Measurements from ENCODE around the gene CAV1. TPM values are rescaled to one million over a fixed set of nuclear protein-coding genes. Genes with fewer than 3 reads are reported as not detected.
A peak's percentile ranks its signal among the peaks of the same experiment; 100 is the strongest.
"Not testable (repeated sequence)": the region's sequence is repeated elsewhere in the genome, so short reads cannot be mapped to it uniquely, and the experiment has no call there.

Gene CAV1
- total RNA-seq, 2 experiments from 2014 or later: 0.13 to 0.38 TPM

DNA sequence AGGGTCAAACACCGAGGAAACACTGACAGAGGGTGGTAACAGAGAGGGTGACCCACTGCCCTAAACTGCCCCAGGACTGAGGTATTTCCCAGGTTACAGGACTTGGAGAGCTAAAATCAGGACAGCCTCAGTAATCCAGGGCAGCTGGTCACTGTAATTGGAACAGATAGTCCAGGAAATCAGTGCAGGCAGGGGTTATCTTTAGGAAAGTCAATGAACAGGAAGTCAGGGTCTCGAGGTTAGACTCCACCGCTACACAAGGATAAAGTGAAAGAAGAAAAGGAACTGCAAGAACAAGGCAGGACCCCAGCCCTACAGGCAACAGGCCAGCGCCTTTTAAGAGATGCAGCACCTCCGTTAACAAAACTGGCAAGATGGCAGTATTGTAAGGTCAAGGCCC, 61.1 kb downstream of the CAV1 start:
- peaks cover 4% of the 10 kb centered on the region for H3K27me3 Mint-ChIP-seq
- no peaks in the 10 kb centered on the region for H3K36me3 Mint-ChIP-seq (ENCODE audit: low read depth)
- no peak for DNase-seq
- H3K4me1 Mint-ChIP-seq: peaks cover 24% of the 10 kb centered on the region
- ChIA-PET POLR2A (no interaction called here), CTCF (no interaction called here)
- no peaks in the 10 kb centered on the region for H3K9me3 Mint-ChIP-seq
- H3K4me3 Mint-ChIP-seq: no peak overlapping the region
- H3K27ac Mint-ChIP-seq: no peak overlapping the region

DNA sequence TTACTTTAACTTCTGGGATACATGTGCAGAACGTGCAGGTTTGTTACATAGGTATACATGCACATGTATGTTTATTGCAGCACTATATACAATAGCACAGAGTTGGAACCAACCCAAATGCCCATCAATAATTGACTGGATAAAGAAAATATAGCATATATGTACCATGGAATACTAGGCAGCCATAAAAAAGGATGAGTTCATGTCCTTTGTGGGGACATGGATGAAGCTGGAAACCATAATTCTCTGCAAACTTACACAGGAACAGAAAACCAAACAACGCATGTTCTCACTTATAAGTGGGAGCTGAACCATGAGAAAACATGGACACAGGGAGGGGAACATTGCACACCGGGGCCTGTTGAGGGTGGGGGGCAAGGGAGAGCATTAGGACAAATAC, 62.4 kb downstream of the CAV1 start:
- CTCF ChIA-PET: interaction anchor here (0.7 to 3.2 kb wide), 5 partner anchors 35 to 451 kb away, joined by 3 to 21 read pairs (median 5); no protein-coding TSS in a partner anchor
- H3K9me3 Mint-ChIP-seq; DNase-seq; H3K27me3 Mint-ChIP-seq; H3K36me3 Mint-ChIP-seq (ENCODE audit: low read depth); POLR2A ChIA-PET; H3K4me3 Mint-ChIP-seq: not testable (repeated sequence)
- Mint-ChIP-seq H3K27ac (peak overlapping the region; percentile 9), H3K4me1 (peaks cover 27% of the 10 kb centered on the region)

DNA sequence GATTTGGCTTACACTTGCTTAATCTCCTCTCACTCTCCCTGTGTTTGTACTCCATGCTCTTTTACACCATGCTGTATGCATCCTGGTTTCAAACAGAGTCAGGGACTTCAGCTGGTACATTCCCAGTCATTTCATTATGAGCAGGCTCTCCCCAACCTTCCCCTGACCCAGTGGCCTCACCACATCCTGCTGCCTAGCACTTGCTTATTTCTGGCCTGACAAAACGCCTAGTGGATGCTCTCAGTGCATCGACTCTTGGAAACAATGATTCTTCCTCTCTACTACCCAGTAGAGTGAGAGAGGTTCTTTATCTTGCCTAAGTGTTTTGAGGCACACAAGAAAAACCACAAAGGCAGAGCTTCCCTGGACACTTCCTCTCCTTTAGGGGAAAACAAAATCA, 63.4 kb downstream of the CAV1 start:
- POLR2A ChIA-PET: no interaction called here
- Mint-ChIP-seq H3K9me3 (no peaks in the 10 kb centered on the region), H3K4me3 (no peak overlapping the region), H3K27me3 (peaks cover 18% of the 10 kb centered on the region), H3K36me3 (ENCODE audit: low read depth) (no peaks in the 10 kb centered on the region), H3K27ac (no peak overlapping the region), H3K4me1 (peaks cover 29% of the 10 kb centered on the region)
- DNase-seq: peak; percentile 61
- CTCF ChIA-PET: interaction anchor here (1.0 to 3.2 kb wide), 6 partner anchors 11 to 415 kb away, joined by 3 to 21 read pairs (median 6); no protein-coding TSS in a partner anchor

DNA sequence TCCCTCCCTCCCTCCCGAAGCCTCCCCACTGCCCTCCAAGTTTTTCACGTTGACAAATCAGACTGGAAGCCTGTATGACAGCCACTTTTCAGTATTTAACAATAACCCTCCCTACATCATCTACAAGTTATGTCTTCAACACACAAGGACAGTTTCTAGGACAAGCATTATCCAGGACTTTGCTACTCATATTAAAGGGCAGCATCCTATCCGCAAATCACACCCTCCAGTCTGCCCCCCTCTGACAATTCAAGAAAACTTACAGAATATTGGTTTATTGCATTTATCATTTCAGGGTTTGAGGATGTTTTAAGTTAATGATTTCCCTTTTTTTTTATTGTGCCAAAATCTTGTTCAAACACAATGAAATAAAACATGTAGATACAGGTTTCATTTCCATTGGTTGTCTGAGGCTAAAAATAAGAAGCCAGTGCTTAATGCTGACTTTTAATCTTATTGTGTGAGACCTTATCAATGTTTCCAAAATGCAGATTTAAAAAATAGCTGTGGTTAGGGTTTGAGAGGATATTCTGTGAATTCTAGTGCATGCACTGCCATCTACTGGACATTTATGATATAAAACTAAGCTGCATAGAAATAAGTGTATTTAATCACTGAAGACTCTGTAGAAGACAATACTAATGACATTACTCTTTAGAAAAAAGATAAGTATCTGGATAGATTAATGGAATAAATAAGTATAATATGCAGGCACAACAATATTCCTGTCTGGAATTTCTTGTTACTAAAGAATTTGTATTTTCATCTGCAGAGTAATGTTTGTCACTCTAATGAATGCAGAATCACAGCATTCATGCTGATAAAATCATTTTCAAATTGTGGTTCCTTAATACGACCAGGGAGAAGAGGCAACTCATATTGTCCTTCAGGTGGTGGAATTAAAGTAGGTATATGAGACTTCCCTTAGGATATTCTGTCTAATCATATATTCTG, 64.1 kb downstream of the CAV1 start:
- CTCF ChIA-PET: interaction anchor here (0.5 to 3.2 kb wide), 13 partner anchors 12 to 455 kb away, joined by 3 to 21 read pairs (median 6); no protein-coding TSS in a partner anchor
- no peak for DNase-seq
- H3K27ac Mint-ChIP-seq: no peak overlapping the region
- no peak overlapping the region for H3K4me3 Mint-ChIP-seq
- no peaks in the 10 kb centered on the region for H3K9me3 Mint-ChIP-seq
- H3K36me3 Mint-ChIP-seq (ENCODE audit: low read depth): no peaks in the 10 kb centered on the region
- H3K4me1 Mint-ChIP-seq: peaks cover 25% of the 10 kb centered on the region
- POLR2A ChIA-PET: interaction anchor here (1.0 kb wide), 1 partner anchor 409 kb away, joined by 3 read pairs; no protein-coding TSS in a partner anchor
- H3K27me3 Mint-ChIP-seq: peaks cover 23% of the 10 kb centered on the region

DNA sequence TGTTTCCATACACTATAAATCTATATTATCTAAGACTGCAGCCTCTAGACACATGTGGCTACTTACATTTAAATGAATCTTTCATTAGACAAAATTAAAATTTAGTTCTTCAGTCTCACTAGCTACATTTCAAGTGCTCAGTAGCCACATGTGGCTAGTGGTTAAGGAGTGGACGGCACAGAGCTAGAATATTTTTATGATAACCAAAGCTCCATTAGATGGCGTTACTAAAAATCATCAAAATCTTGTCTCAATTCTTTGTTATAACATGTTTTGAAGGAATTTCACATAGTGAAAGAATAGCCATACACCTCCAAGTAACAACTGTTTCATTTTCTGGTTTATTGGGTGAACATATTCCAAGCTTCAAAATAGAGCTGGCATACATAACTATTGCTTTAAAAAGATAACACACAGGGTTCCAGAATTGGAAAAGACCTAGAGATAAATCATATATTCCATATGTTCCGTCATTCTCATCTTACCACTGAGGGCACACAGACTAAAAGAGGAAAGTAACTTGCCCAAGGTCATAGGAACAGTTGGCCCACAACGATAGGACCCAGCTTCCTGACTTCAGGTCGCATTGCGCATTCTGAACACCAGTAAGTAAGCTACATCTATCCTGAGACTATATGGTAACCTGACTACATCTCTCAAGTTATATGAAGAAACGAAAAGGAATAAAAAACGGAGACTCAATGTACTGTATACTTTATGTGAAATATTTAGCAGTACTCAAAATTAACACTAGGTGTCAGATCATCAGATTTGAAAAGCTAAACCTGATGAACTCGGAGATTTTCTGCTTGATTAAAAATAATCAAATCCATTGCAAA, 66.6 kb downstream of the CAV1 start:
- H3K9me3 Mint-ChIP-seq: no peaks in the 10 kb centered on the region
- no peaks in the 10 kb centered on the region for H3K36me3 Mint-ChIP-seq (ENCODE audit: low read depth)
- POLR2A ChIA-PET: no interaction called here
- H3K27me3 Mint-ChIP-seq: peaks cover 30% of the 10 kb centered on the region
- CTCF ChIA-PET: interaction anchor here (0.7 to 3.2 kb wide), 37 partner anchors 8 to 455 kb away, joined by 3 to 18 read pairs (median 4); no protein-coding TSS in a partner anchor
- H3K4me3 Mint-ChIP-seq: no peak overlapping the region
- peaks cover 25% of the 10 kb centered on the region for H3K4me1 Mint-ChIP-seq
- no peak overlapping the region for H3K27ac Mint-ChIP-seq
- no peak for DNase-seq

DNA sequence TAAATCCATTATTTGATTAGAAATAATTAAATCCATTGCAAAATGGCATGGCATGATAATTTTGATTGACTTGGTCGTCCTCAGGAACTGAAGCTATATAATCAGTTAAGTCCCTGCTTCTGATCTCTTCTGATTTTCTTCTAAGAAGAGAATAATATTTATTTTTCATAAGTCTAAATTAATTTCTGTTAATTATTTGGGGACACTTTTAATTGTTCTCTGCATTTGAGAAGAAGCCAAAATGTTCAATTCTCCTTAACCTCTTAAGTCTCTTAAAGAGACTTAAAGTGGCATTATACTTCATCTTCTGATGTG, 67.2 kb downstream of the CAV1 start:
- Mint-ChIP-seq H3K4me3 (no peak overlapping the region), H3K4me1 (peaks cover 25% of the 10 kb centered on the region), H3K27me3 (peaks cover 33% of the 10 kb centered on the region), H3K27ac (no peak overlapping the region), H3K9me3 (no peaks in the 10 kb centered on the region), H3K36me3 (ENCODE audit: low read depth) (no peaks in the 10 kb centered on the region)
- no peak for DNase-seq
- POLR2A ChIA-PET: no interaction called here
- CTCF ChIA-PET: interaction anchor here (0.7 to 3.2 kb wide), 25 partner anchors 9 to 456 kb away, joined by 3 to 18 read pairs (median 5); no protein-coding TSS in a partner anchor

DNA sequence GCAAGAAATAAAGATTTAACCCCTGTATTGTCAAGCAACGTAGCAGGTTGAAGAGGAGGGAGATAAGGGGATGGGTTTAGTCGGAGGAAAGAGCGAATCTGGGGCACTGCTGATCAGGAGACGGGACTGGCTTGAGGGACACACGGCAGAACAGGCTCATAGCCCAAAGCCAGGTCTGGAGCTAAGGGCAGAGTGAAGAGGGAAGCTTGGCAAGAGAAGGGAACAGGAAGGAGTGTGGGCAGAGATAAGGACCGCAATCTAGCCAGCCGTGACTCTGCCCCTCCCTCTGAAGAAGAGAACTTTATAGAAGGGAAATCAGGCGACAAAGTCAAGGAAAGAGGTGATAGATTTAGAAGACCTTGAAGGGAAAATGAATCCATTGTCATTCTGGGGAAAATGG, 67.6 kb downstream of the CAV1 start:
- no peaks in the 10 kb centered on the region for H3K9me3 Mint-ChIP-seq
- no peak overlapping the region for H3K27ac Mint-ChIP-seq
- CTCF ChIA-PET: interaction anchor here (0.6 to 3.2 kb wide), 25 partner anchors 9 to 447 kb away, joined by 3 to 18 read pairs (median 5); no protein-coding TSS in a partner anchor
- H3K4me1 Mint-ChIP-seq: peaks cover 23% of the 10 kb centered on the region
- no peaks in the 10 kb centered on the region for H3K36me3 Mint-ChIP-seq (ENCODE audit: low read depth)
- peaks cover 33% of the 10 kb centered on the region for H3K27me3 Mint-ChIP-seq
- DNase-seq: no peak
- POLR2A ChIA-PET: no interaction called here
- H3K4me3 Mint-ChIP-seq: no peak overlapping the region

DNA sequence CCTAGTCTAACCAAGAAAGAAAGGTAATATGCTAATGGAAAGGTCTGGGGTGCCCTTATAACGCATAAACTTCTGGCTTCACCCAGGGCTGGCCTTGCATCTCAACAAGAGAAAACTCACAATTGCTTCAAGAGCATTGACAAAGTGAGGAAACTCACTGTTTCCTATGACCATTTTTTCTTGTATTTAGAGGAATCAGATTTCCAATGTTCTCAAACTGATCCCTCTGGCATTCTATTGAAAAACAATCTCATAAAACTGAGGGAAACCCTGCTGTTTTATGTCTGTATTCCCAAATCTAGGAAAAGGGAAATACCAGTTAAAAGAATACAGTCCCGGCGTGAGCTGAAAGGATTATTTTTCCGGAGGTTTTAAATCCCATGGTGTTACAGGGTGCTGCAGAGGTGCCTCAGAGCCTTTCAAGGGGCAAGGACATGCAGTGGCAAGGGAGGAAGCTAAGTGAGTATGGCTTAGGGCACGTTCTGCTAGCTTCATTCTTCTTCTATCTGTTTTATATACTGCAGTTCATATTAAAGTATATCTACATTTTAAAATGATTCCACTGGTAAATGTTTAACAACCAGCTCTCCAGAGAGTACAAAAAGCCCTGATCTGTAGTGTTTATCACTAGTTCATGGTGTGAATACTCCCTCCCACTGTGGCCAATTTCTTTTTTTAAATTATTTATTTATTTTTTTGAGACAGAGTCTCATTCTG, 68.7 kb downstream of the CAV1 start:
- no peaks in the 10 kb centered on the region for H3K36me3 Mint-ChIP-seq (ENCODE audit: low read depth)
- ChIA-PET POLR2A (no interaction called here), CTCF (interaction anchor here (0.6 to 1.3 kb wide), 3 partner anchors 11 to 413 kb away, joined by 3 to 4 read pairs (median 3); no protein-coding TSS in a partner anchor)
- H3K9me3 Mint-ChIP-seq: no peaks in the 10 kb centered on the region
- no peak overlapping the region for H3K4me3 Mint-ChIP-seq
- H3K27ac Mint-ChIP-seq: no peak overlapping the region
- peaks cover 38% of the 10 kb centered on the region for H3K27me3 Mint-ChIP-seq
- DNase-seq: no peak
- peaks cover 14% of the 10 kb centered on the region for H3K4me1 Mint-ChIP-seq

DNA sequence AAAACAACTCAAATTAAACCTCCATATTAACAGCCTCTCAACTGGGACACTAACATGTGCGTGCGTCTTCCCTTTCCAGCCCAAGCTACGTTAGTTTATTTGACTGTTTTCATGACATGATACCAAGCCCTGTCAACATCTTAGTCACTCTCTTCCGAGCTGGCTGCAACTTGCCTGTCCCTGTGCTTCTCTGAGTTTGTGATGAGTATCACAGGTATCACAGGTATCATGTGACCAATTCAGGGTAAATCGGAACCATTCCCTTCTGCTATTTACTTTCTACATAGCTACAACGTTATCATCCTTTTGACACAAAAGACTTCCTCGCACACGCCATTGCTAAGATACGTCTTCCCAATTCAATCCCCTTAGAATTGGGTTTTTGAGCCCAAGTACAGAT, 70.2 kb downstream of the CAV1 start:
- no peaks in the 10 kb centered on the region for H3K36me3 Mint-ChIP-seq (ENCODE audit: low read depth)
- H3K4me1 Mint-ChIP-seq: peaks cover 9% of the 10 kb centered on the region
- no peak for DNase-seq
- no peak overlapping the region for H3K4me3 Mint-ChIP-seq
- H3K9me3 Mint-ChIP-seq: no peaks in the 10 kb centered on the region
- POLR2A ChIA-PET: no interaction called here
- peaks cover 38% of the 10 kb centered on the region for H3K27me3 Mint-ChIP-seq
- no peak overlapping the region for H3K27ac Mint-ChIP-seq
- CTCF ChIA-PET: interaction anchor here (0.6 kb wide), 1 partner anchor 212 kb away, joined by 3 read pairs; no protein-coding TSS in a partner anchor

DNA sequence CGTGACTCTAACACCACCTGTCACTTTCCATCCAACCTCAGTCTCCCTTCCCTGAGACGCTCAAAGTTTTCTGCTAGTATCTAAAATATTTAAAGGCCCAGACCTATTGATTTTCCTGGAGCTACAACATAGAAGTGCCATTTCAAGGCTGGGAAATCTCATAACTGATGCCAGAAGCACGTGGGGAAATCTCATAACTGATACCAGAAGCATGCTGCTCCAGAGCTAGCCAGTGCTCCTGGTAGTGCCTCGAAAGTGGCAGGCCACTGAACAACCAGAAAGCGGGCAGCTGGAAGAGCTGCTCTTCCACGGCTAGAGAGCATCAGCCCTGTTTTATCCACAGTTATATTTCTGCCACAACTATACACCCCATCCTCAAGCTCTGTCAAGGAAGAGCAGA, 72.5 kb downstream of the CAV1 start:
- Mint-ChIP-seq H3K9me3 (no peaks in the 10 kb centered on the region), H3K27ac (no peak overlapping the region), H3K36me3 (ENCODE audit: low read depth) (no peaks in the 10 kb centered on the region), H3K4me3 (no peak overlapping the region), H3K4me1 (peaks cover 18% of the 10 kb centered on the region), H3K27me3 (peaks cover 30% of the 10 kb centered on the region)
- DNase-seq: no peak
- ChIA-PET POLR2A (no interaction called here), CTCF (no interaction called here)

DNA sequence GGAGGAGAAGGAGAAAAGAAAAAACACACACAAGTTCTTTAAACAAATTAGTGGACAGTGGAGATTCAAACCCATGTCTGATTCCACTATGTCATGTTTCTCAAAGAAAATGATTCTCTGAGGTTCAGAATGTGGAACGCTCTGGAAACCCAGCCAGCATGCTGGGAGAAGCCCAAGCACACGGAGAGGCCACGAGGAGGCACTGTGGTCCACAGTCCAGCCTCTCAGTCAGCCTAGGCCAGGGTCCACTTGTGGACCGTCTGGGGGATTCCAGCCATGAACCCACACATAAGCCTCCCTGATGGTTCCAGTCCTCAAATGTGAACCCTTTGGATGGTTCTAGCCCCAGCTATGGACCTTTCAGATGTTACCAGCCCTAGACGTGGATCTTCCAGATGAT, 73.4 kb downstream of the CAV1 start:
- peaks cover 22% of the 10 kb centered on the region for H3K27me3 Mint-ChIP-seq
- no peak overlapping the region for H3K27ac Mint-ChIP-seq
- H3K36me3 Mint-ChIP-seq (ENCODE audit: low read depth): no peaks in the 10 kb centered on the region
- DNase-seq: no peak
- ChIA-PET POLR2A (no interaction called here), CTCF (no interaction called here)
- H3K9me3 Mint-ChIP-seq: no peaks in the 10 kb centered on the region
- peaks cover 14% of the 10 kb centered on the region for H3K4me1 Mint-ChIP-seq
- no peak overlapping the region for H3K4me3 Mint-ChIP-seq

DNA sequence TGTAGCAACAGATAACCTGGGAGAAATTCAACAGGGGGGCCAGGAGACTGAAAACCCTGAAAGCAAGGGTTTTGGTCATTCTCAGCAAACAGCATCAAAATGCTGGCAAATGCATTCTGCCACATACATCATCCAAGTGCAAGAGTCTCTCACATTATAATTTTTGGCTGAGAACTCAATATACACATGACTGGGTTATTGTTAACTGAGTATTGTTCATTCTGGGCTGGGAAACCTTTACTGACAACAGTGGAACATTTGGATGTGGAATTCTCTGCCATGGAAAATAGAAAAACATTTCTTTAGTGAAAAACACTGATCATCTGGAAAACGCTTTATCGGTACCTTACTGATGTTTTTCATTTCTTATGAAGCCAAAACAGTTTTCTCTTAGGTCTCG, 74.0 kb downstream of the CAV1 start:
- peaks cover 18% of the 10 kb centered on the region for H3K27me3 Mint-ChIP-seq
- H3K36me3 Mint-ChIP-seq (ENCODE audit: low read depth): no peaks in the 10 kb centered on the region
- peaks cover 14% of the 10 kb centered on the region for H3K4me1 Mint-ChIP-seq
- no peak overlapping the region for H3K4me3 Mint-ChIP-seq
- no peak for DNase-seq
- ChIA-PET CTCF (no interaction called here), POLR2A (no interaction called here)
- no peaks in the 10 kb centered on the region for H3K9me3 Mint-ChIP-seq
- H3K27ac Mint-ChIP-seq: no peak overlapping the region

Data from activated CD4-positive, alpha-beta memory T cell treated with anti-CD3 and anti-CD28 coated beads, Interleukin-2, amount 10 ng/mL, durations not matched to agents 7 days and 5 days (primary cell).